CD4-positive, alpha-beta T cell (primary cell): ENCODE measurements around the gene FBXL3. TPM values are rescaled to one million over a fixed set of nuclear protein-coding genes. Genes with fewer than 3 reads are reported as not detected.

Source experiments
- ATAC-seq: fragments of 200-7000 bp; cut with Tn5 transposase; one replicate; pipeline ENCODE4 v1.10.0; 2022; ENCODE audit warnings: mild to moderate bottlenecking; ENCODE audit not compliant: poor library complexity
- CTCF ChIA-PET: fragments of 350-600 bp; sonication (Branson Sonifier 250); formaldehyde crosslinking; loops from one replicate; lab custom pipeline; 2021; ENCODE audit warnings: antibody characterized with exemption, inconsistent platforms; lab: Charles Lee
- POLR2A ChIA-PET: fragments of 350-600 bp; sonication (Branson Sonifier 250); formaldehyde crosslinking; loops from one replicate; lab custom pipeline; 2021; ENCODE audit warnings: antibody characterized with exemption, inconsistent platforms; lab: Charles Lee
- DNase-seq, 14 experiments: peaks; one replicate each; pipeline ENCODE4 v3.0.0-alpha.2; 2013 to 2020; ENCODE audit warnings: mixed read lengths in 2 of 14
- H3K27ac ChIP-seq, 2 donors: one replicate each; pipeline versions ENCODE4 v1.5.1 to v1.7.0; 2013; ENCODE audit warnings: low read length in 2 of 2, low read depth in 1 of 2, mild to moderate bottlenecking in 1 of 2
- H3K27me3 ChIP-seq, 2 experiments: 1 replicate in 1 of 2; 2 replicates in 1 of 2; pipeline versions ENCODE4 v1.6.1 to v1.7.0; 2013; ENCODE audit warnings: low read length in 2 of 2, control low read depth in 1 of 2, mild to moderate bottlenecking in 1 of 2, moderate library complexity in 1 of 2; ENCODE audit not compliant: insufficient read depth in 2 of 2, control insufficient read depth in 1 of 2
- H3K36me3 ChIP-seq: one replicate; pipeline ENCODE4 v1.6.1; 2013; ENCODE audit warnings: low read length, control low read depth; ENCODE audit not compliant: insufficient read depth
- H3K4me1 ChIP-seq: one replicate; pipeline ENCODE4 v1.6.1; 2013; ENCODE audit warnings: low read length, control low read depth; ENCODE audit not compliant: insufficient read depth
- H3K4me3 ChIP-seq: one replicate; pipeline ENCODE4 v1.5.1; 2013; ENCODE audit warnings: mild to moderate bottlenecking, low read length, moderate library complexity
- H3K9me3 ChIP-seq, 2 experiments: 1 replicate in 1 of 2; 2 replicates in 1 of 2; pipeline versions ENCODE4 v1.6.1 to v1.7.0; 2013; ENCODE audit warnings: low read length in 2 of 2, mild to moderate bottlenecking in 2 of 2, control low read depth in 1 of 2, moderate library complexity in 1 of 2; ENCODE audit not compliant: control insufficient read depth in 1 of 2, insufficient read depth in 1 of 2
- H3K27ac Mint-ChIP-seq: one replicate; pipeline ENCODE4 v1.8.0; 2020; ENCODE audit warnings: mixed read lengths
- H3K27me3 Mint-ChIP-seq: one replicate; pipeline ENCODE4 v1.8.0; 2021; ENCODE audit warnings: mixed read lengths
- H3K36me3 Mint-ChIP-seq: one replicate; pipeline ENCODE4 v1.8.0; 2021; ENCODE audit warnings: low read depth, mixed read lengths
- H3K4me1 Mint-ChIP-seq: one replicate; pipeline ENCODE4 v1.8.0; 2021; ENCODE audit warnings: low read depth, mixed read lengths
- H3K4me3 Mint-ChIP-seq: one replicate; pipeline ENCODE4 v1.8.0; 2020; ENCODE audit warnings: mild to moderate bottlenecking, mixed read lengths
- H3K9me3 Mint-ChIP-seq: one replicate; pipeline ENCODE4 v1.8.0; 2020; ENCODE audit warnings: mixed read lengths
- CTCF ChIP-seq: fragments of 200-600 bp; IDR thresholded peaks from one replicate; pipeline ENCODE4 v1.8.0; 2022; ENCODE audit warnings: antibody characterized with exemption, mild to moderate bottlenecking
- intact Hi-C, 2 experiments: fragments of 100-400 bp; cut with DNase I in 1 of 2; cut with micrococcal nuclease in 1 of 2; formaldehyde crosslinking; loops; one replicate each; pipeline versions ENCODE4 v1.15.1 to v1.9.0; 2023 to 2025; cut with DNase I, micrococcal nuclease
- total RNA-seq, 174 experiments: library from RNA in 2 of 174; stranded (reverse) in 2 of 174; gene quantifications; one replicate each; pipeline ENCODE4 v1.2.3 and lab custom pipeline; 2021 to 2026

The FBXL3 gene
- total RNA-seq, 2 experiments from 2014 or later, result 88.7 to 90.4 TPM

DNA sequence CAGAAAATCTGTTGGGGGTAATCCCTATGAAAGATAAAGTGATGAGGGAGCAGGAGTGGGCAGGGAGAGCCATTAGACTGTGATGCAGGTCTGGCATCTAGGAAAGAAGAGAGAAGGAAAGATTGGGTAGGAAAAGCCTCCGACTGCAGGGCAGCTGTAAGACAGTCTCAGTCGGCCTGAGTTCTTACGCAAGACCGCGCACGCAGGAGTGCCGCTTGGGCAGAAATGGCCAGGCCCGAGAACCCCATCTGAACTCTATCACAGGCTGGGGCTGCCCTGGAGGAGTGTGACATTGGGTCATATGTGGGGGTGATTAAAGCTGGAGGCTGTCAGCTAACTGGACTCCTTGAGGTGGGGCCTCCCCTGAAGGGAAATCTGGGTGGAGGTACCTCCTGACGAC, 13.9 kb upstream of the FBXL3 start:
- TF ChIP-seq CTCF, result no peak
- ChIA-PET POLR2A (interaction anchor here (3.3 kb wide), 1 partner anchor 15 kb away, joined by 27 read pairs; the partner anchor contains the start of gene FBXL3), CTCF (interaction anchor here (0.5 kb wide), 1 partner anchor 1370 kb away, joined by 3 read pairs; no protein-coding TSS in a partner anchor)
- Mint-ChIP-seq H3K27me3 (no peaks in the 10 kb centered on the region), H3K36me3 (peaks cover 11% of the 10 kb centered on the region), H3K9me3 (no peaks in the 10 kb centered on the region), H3K27ac (no peak overlapping the region), H3K4me3 (no peak overlapping the region), H3K4me1 (no peaks in the 10 kb centered on the region)
- Histone ChIP-seq H3K4me1 (no peaks in the 10 kb centered on the region), H3K4me3 (no peak overlapping the region), H3K9me3 (no peaks in the 10 kb centered on the region), H3K27me3 (no peaks in the 10 kb centered on the region), H3K36me3 (peaks cover 10% of the 10 kb centered on the region), H3K27ac (no peak overlapping the region)
- DNase-seq (no peak), ATAC-seq (no peak)
- intact Hi-C loops, result no loop called here

- H3K4me1 ChIP-seq, result no peaks in the 10 kb centered on the region
- peaks cover 7% of the 10 kb centered on the region for H3K36me3 ChIP-seq
- H3K27me3 ChIP-seq, result no peaks in the 10 kb centered on the region
- Mint-ChIP-seq H3K27me3 (no peaks in the 10 kb centered on the region), H3K36me3 (peaks cover 8% of the 10 kb centered on the region), H3K4me1 (no peaks in the 10 kb centered on the region), H3K9me3 (no peaks in the 10 kb centered on the region), H3K27ac (no peak overlapping the region), H3K4me3 (no peak overlapping the region)
- ATAC-seq (no peak), DNase-seq (no peak)
- POLR2A ChIA-PET, result no interaction called here
- no peak overlapping the region for H3K4me3 ChIP-seq
- intact Hi-C loops, result no loop called here
- CTCF ChIA-PET, result no interaction called here
- H3K27ac ChIP-seq, result no peak overlapping the region
- no peak for TF ChIP-seq CTCF
- H3K9me3 ChIP-seq, result no peaks in the 10 kb centered on the region
Measured at GRCh38 chr13:77040076-77040475, 13.1 kb upstream of the FBXL3 start.

DNA sequence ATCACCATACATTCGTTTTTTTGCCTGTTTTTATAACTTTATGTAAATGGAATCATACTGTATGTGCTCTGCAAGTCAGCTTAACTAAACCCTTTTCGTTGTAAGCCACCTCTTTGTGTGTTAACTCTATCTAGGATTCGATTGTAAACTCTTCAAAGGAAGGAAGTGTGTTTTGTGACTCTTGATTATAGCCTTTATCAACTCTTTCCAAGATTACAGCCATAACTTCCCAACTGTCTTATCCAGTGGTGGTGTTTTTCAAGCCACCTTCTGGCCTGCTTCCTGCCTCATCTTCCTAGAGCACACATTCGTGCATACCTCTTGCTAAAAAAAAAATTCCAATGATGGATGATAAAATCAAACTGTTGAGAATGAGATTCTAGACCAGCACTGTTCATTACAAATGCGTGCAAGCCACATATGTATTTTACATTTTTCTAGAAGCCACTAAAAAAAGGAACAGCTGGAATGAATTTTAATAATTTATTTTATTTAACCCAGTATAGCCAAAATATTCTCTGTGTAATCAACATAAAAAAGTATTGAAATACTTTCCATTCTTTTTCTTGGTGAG, 12.0 kb upstream of the FBXL3 start:
- CTCF ChIA-PET, result no interaction called here

More for the DNA sequence above, 12.0 kb upstream of the FBXL3 start:
- H3K4me1 Mint-ChIP-seq, result no peaks in the 10 kb centered on the region
- H3K27me3 ChIP-seq, result no peaks in the 10 kb centered on the region
- H3K27ac Mint-ChIP-seq, result no peak overlapping the region
- H3K9me3 ChIP-seq, result no peaks in the 10 kb centered on the region
- H3K27ac ChIP-seq, result no peak overlapping the region
- DNase-seq (no peak), ATAC-seq (no peak)
- H3K9me3 Mint-ChIP-seq, result no peaks in the 10 kb centered on the region
- TF ChIP-seq CTCF, result no peak
- no peaks in the 10 kb centered on the region for H3K36me3 ChIP-seq
- no peak overlapping the region for H3K4me3 ChIP-seq
- H3K27me3 Mint-ChIP-seq, result no peaks in the 10 kb centered on the region
- H3K4me1 ChIP-seq, result no peaks in the 10 kb centered on the region
- POLR2A ChIA-PET, result no interaction called here
- H3K4me3 Mint-ChIP-seq, result no peak overlapping the region
- H3K36me3 Mint-ChIP-seq, result no peaks in the 10 kb centered on the region
- intact Hi-C loops, result no loop called here
